Smooth muscle cell (in vitro differentiated cells): Measurements from ENCODE around the gene P3H4. TPM values are rescaled to one million over a fixed set of nuclear protein-coding genes. Genes with fewer than 3 reads are reported as not detected.

ENCODE experiments used
- DNase-seq: peaks from one replicate; lab custom pipeline; 2025; ENCODE audit not compliant: unreplicated experiment; lab: John Stamatoyannopoulos, UW
- H2AFZ ChIP-seq: fragments of 200-600 bp; sonication (generic); 2 replicates; pipeline ENCODE4 v1.6.0; 2016; ENCODE audit warnings: antibody characterized with exemption, low read depth, mild to moderate bottlenecking
- H3F3A ChIP-seq: fragments of 200-600 bp; sonication (generic); 2 replicates; pipeline ENCODE4 v1.6.0; 2017; ENCODE audit warnings: antibody characterized with exemption, low read depth
- H3K27ac ChIP-seq: fragments of 200-600 bp; sonication (generic); 2 replicates; pipeline ENCODE4 v1.5.1; 2016; ENCODE audit warnings: low read depth, mild to moderate bottlenecking
- H3K27me3 ChIP-seq: fragments of 200-600 bp; sonication (generic); 2 replicates; pipeline ENCODE4 v1.6.1; 2016; ENCODE audit warnings: low read depth, mild to moderate bottlenecking
- H3K36me3 ChIP-seq: fragments of 200-600 bp; sonication (generic); 2 replicates; pipeline ENCODE4 v1.5.1; 2016; ENCODE audit warnings: low read depth
- H3K4me1 ChIP-seq: fragments of 200-600 bp; sonication (generic); 2 replicates; pipeline ENCODE4 v1.5.1; 2016; ENCODE audit warnings: low read depth
- H3K4me2 ChIP-seq: fragments of 200-600 bp; sonication (generic); 2 replicates; pipeline ENCODE4 v1.6.0; 2016; ENCODE audit warnings: mild to moderate bottlenecking
- H3K4me3 ChIP-seq: fragments of 200-600 bp; sonication (generic); 2 replicates; pipeline ENCODE4 v1.5.1; 2016; ENCODE audit warnings: mild to moderate bottlenecking
- H3K79me2 ChIP-seq: fragments of 200-600 bp; sonication (generic); 2 replicates; pipeline ENCODE4 v1.6.0; 2016; ENCODE audit warnings: low read depth, mild to moderate bottlenecking
- H3K9ac ChIP-seq: fragments of 200-600 bp; sonication (generic); 2 replicates; pipeline ENCODE4 v1.6.0; 2016; ENCODE audit warnings: low read depth
- H3K9me3 ChIP-seq: fragments of 200-600 bp; sonication (generic); replicated peaks from 2 replicates; pipeline ENCODE4 v1.5.1; 2016; ENCODE audit warnings: low read depth
- H4K20me1 ChIP-seq: fragments of 200-600 bp; sonication (generic); 2 replicates; pipeline ENCODE4 v1.6.0; 2016; ENCODE audit warnings: low read depth
- CTCF ChIP-seq: fragments of 200-600 bp; sonication (generic); IDR thresholded peaks from 2 replicates; pipeline ENCODE4 v1.5.1; 2017; ENCODE audit warnings: borderline replicate concordance, mild to moderate bottlenecking, antibody characterized with exemption; ENCODE audit not compliant: insufficient read depth, poor library complexity, severe bottlenecking
- WGBS: methylation state at CpG from one replicate; pipeline ENCODE4 v1.1.7; 2016; ENCODE audit warnings: low lambda C conversion rate; 5-methylcytosine and 5-hydroxymethylcytosine counted together
- polyA plus RNA-seq: library from polyadenylated mRNA; unstranded; fragments of >200 nt; fragmentation: Nextera tagmentation; extraction: Ambion mirVana; gene quantifications from 2 replicates; pipeline ENCODE4 v1.2.1, GENCODE V29; 2016
- total RNA-seq: library from RNA; depleted of rRNA; stranded (reverse); fragments of >200 nt; gene quantifications from 2 replicates; pipeline ENCODE4 v1.2.3, GENCODE V29; 2014

Gene P3H4
- total and polyA plus RNA-seq, 2 experiments from 2014 or later, result 98.6 to 186 TPM

DNA sequence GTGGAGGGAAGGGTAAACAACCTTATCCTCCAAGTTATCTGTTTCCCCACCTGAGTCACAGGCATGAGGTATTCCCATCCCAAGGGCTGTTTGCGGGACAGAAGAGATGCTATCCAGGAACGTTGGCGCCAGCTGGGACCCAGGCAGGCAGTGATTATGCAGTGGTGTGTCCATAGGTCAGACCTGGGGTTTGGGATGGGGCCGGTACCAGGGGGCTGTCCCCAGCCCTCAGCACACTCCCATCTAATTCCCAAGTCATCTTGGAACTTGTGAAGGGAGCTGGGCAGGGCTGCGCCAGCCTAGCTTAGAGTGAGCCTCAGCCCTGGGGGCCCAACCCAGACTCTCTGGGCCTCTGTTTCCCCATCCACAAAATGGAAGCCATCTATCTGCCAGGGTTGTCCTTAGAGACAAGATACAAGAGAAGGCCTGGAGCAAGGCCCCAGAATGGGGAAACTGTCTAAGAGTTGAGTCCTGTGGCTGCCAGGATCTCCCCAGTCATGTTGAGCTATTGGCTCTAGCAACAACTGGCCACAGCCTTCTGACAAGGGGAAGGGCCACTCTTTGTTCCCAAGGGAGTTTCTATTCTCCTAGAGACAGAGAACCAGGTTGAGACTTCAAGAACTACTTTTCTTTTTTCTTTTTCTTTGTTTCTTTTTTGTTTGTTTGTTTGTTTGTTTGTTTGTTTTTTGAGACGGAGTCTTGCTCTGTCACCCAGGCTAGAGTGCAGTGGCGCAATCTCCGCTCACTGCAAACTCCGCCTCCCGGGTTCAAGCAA, 15.4 kb downstream of the P3H4 start:
- Histone ChIP-seq H3K9ac (no peak overlapping the region), H3K9me3 (no peaks in the 10 kb centered on the region), H3K36me3 (no peaks in the 10 kb centered on the region), H3K79me2 (no peaks in the 10 kb centered on the region), H3K4me3 (no peak overlapping the region), H3K27me3 (no peaks in the 10 kb centered on the region), H2AFZ (no peak overlapping the region), H3K4me2 (no peak overlapping the region), H3F3A (peaks cover 19% of the 10 kb centered on the region), H4K20me1 (no peaks in the 10 kb centered on the region), H3K4me1 (peaks cover 32% of the 10 kb centered on the region), H3K27ac (no peak overlapping the region)
- WGBS, result 84% methylated on average over 10 of the region's 10 CpGs
- DNase-seq, result no peak
- TF ChIP-seq CTCF, result no peak

DNA sequence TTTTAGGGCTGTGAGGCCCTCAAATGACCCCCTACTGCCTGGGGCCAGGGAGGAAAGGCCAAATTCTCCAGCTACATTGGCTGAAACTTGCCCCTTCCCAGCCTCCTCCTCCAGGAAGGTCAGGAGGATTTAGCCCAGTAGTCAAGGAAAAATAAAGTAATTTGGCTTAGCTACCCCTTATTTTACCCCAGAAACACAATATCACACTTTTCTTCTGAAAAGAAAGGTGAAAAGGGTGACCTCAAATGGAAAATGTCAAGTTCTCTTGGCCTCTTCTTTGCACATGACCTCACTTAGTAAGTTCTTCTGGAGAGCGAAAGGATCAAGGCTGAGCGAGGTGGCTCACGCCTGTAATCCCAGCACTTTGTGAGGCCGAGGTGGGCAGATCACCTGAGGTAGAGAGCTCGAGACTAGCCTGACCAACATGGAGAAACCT, 17.2 kb downstream of the P3H4 start:
- no peaks in the 10 kb centered on the region for H3K9me3 ChIP-seq
- no peak for TF ChIP-seq CTCF
- no peaks in the 10 kb centered on the region for H3K36me3 ChIP-seq
- peak overlapping the region; percentile 79 for H3K4me2 ChIP-seq
- no peak for DNase-seq
- H3K27me3 ChIP-seq, result no peaks in the 10 kb centered on the region
- H3K4me1 ChIP-seq, result peaks cover 28% of the 10 kb centered on the region
- no peak overlapping the region for H2AFZ ChIP-seq
- 90% methylated on average over 5 of the region's 5 CpGs for WGBS
- H3K79me2 ChIP-seq, result no peaks in the 10 kb centered on the region
- H4K20me1 ChIP-seq, result no peaks in the 10 kb centered on the region
- H3K4me3 ChIP-seq, result no peak overlapping the region
- peak overlapping the region; percentile 94 for H3K27ac ChIP-seq
- peaks cover 19% of the 10 kb centered on the region for H3F3A ChIP-seq
- H3K9ac ChIP-seq, result no peak overlapping the region

DNA sequence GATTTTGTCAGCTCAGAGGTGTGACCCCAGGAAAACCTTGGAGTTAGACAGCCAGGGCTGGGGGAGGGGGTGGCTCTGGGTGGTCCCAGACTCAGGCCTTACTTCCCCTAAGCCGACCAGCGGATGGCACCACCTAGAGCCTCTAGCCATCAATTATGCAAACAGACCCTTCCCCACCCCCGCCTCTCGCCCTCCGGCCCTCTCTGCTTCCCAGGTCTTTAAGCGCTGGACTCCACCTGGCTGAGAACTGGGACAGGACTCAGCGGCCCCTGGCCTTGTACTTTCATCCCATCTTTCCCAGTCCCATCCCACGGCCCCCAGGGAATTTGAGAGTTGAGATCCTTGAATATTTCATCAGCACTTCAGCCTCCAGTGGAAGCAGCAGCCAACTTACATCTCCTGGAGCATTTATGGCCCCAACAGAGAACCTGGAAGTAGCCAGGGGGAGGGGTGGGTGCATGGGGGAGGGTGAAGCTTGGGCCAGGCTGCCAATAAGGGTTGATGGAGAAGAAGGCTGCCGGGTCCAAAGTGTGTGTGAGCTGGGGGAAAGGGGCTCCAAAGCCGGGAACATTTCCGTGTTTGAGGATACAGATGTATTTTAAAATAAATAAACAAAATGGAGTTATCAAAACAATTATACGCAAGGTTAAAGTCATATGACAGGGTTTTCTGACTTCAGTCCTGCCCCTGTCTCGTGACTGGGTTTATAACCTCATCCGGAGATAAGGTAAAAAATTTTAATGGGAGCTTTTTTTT, 17.8 kb downstream of the P3H4 start:
- no peaks in the 10 kb centered on the region for H3K27me3 ChIP-seq
- no peak overlapping the region for H2AFZ ChIP-seq
- no peaks in the 10 kb centered on the region for H3K36me3 ChIP-seq
- peaks cover 28% of the 10 kb centered on the region for H3K4me1 ChIP-seq
- peak overlapping the region; percentile 20 for H3K4me3 ChIP-seq
- H3K79me2 ChIP-seq, result no peaks in the 10 kb centered on the region
- peak overlapping the region; percentile 79 for H3K4me2 ChIP-seq
- 21% methylated on average over 12 of the region's 14 CpGs for WGBS
- no peak for DNase-seq
- H3F3A ChIP-seq, result peaks cover 19% of the 10 kb centered on the region
- H3K27ac ChIP-seq, result peak overlapping the region; percentile 94
- no peaks in the 10 kb centered on the region for H4K20me1 ChIP-seq
- H3K9ac ChIP-seq, result peak overlapping the region; percentile 72
- no peaks in the 10 kb centered on the region for H3K9me3 ChIP-seq
- no peak for TF ChIP-seq CTCF
